HG03378 (cell line): Measurements from ENCODE around the gene KRTAP5-10.
"Not testable (repeated sequence)": the region's sequence is repeated elsewhere in the genome, so short reads cannot be mapped to it uniquely, and the experiment has no call there.

Experiments used
- ATAC-seq: cut with Tn5 transposase; IDR thresholded peaks from one replicate; pipeline ENCODE4 v1.9.1; 2021; ENCODE audit warnings: mild to moderate bottlenecking, moderate library complexity; ENCODE audit not compliant: unreplicated experiment

KRTAP5-10 gene

GRCh38 chr11:71565263-71565662 lies at the start of gene KRTAP5-10:
Gene KRTAP5-10 (plus strand): TSS chr11:71565563. CDS start chr11:71565588, 25 bp downstream.
- ATAC-seq = no peak

- no peak for ATAC-seq
Measured at GRCh38 chr11:71518506-71519471, 46.6 kb upstream of the KRTAP5-10 start.

GRCh38 chr11:71519546-71519945 lies 45.8 kb upstream of the KRTAP5-10 start:
- ATAC-seq = no peak

GRCh38 chr11:71525188-71525937 lies 40.0 kb upstream of the KRTAP5-10 start:
- no peak for ATAC-seq

- no peak for ATAC-seq
Measured at GRCh38 chr11:71525938-71526495, 39.3 kb upstream of the KRTAP5-10 start.

GRCh38 chr11:71526796-71527575 lies 38.4 kb upstream of the KRTAP5-10 start, which contains the start of gene KRTAP5-7:
Gene KRTAP5-7 (plus strand): TSS chr11:71527267. CDS start chr11:71527301, 34 bp downstream.
- not testable (repeated sequence) for ATAC-seq

- no peak for ATAC-seq
Measured at GRCh38 chr11:71527576-71528210, 37.7 kb upstream of the KRTAP5-10 start.

- ATAC-seq = no peak
Measured at GRCh38 chr11:71530602-71531001, 34.8 kb upstream of the KRTAP5-10 start.

GRCh38 chr11:71532036-71532610 lies 33.2 kb upstream of the KRTAP5-10 start:
- ATAC-seq = no peak

- not testable (repeated sequence) for ATAC-seq
Measured at GRCh38 chr11:71534711-71535608, 30.4 kb upstream of the KRTAP5-10 start.

GRCh38 chr11:71535825-71536224 lies 29.5 kb upstream of the KRTAP5-10 start:
- no peak for ATAC-seq

- no peak for ATAC-seq
Measured at GRCh38 chr11:71537537-71537936, 27.8 kb upstream of the KRTAP5-10 start.

- not testable (repeated sequence) for ATAC-seq
Measured at GRCh38 chr11:71537977-71538665, 27.2 kb upstream of the KRTAP5-10 start, which contains the start of gene KRTAP5-8. Gene KRTAP5-8 (plus strand): TSS chr11:71538025. CDS start chr11:71538056, 31 bp downstream.

- no peak for ATAC-seq
Measured at GRCh38 chr11:71538666-71538990, 26.7 kb upstream of the KRTAP5-10 start.

- no peak for ATAC-seq
Measured at GRCh38 chr11:71539017-71539416, 26.3 kb upstream of the KRTAP5-10 start.

GRCh38 chr11:71539971-71540370 lies 25.4 kb upstream of the KRTAP5-10 start:
- not testable (repeated sequence) for ATAC-seq

GRCh38 chr11:71540521-71541304 lies 24.6 kb upstream of the KRTAP5-10 start:
- not testable (repeated sequence) for ATAC-seq
